GM10847 (cell line): Measurements from ENCODE around the gene TSC1.

Experiments
- POLR2A ChIP-seq: IDR thresholded peaks from 2 replicates; pipeline ENCODE4 v1.6.1; 2011; ENCODE audit not compliant: insufficient read length; ENCODE audit errors: extremely low read depth

The TSC1 gene

GRCh38 chr9:132842124-132843044, 102.0 kb downstream of the TSC1 start:
- no peak for TF ChIP-seq POLR2A
